ENCODE measurements around the gene GLIS1.

The GLIS1 gene

DNA sequence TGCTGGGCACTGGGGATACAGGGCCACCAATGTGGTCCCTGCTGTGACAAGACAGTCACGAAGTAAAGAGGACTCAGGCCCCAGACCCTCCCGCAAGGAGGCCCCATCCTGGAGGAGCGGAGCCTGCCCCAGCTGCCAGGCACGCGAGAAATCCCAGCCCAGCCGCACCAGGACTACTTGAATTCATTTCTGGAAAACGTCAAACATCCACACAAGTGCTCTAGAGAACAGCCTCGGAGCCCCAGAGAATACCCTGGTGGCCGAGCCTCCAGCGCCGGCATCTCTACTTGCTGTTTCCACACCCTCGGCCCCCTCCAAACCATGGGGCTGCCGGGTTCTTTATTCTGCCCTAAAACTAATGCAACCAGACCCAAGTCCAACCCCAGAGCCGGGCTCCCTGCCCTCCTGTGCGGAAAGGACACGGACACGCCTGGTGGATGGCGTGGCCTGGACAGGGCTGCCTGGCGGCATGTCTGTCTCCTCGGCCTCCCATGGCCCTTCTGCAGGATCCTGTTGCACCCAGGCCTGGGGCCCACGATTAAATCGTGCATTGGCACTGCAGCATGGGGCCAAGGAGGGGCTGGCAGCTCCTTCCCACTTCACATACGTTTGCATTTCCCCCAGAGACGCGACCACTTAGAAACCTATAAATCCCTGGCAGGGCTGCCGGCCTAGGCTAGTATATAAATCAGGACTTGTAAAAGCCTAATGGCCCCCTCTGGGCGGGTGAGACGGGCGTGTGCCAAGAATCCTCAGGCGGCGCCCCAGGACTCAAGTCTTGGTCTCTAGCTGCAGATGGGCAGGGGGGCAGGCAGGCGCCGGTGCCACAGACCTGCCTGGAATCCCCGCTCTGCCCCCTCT, 238.5 kb downstream of the GLIS1 start:
- no peak for DNase-seq

DNA sequence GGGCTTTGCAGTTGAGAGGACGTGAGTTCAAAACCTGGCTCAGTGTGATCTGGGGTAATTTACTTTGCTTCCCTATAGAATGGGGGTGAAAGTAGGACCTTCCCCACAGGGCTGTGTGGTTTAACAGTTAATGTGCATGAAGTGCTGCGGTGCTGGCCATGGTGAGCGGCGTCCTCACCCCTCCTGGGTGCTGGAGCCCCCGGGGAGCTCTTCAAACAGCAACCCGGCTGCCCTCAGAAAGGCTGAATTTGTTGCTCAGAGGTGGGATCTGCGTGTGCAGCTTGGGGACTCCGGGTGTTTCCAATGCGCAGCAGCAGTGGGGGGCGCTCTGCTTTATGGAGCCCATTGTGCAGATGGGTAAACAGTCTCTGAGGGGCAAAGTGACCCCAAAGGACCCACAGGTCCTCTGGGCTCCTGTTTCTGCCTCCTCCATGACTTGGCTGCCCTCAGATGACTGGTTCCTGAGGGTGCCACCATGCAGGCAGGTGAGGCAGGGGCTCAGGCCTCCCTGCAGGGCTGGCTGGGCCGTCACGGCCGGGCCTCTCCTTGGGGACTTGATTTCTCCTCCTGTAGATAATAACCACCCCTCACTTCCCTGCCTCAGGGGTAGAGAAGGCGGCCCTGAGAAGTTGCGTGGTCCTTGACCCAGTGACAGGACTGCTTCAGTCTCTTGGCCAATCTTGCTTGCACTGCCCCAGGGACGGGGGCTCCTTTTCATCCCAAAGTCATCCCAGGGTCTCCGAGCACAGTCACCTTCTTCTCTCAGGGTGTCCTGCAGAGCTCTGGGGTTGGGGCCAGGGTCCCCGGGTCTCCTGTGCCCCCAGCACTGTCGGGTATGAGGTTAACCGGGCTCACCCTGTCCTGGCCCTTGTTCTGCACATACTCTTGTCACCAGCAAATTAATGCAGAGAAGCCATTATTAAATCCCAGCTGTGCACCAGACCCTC, 239.4 kb downstream of the GLIS1 start:
- no peak for DNase-seq

DNA sequence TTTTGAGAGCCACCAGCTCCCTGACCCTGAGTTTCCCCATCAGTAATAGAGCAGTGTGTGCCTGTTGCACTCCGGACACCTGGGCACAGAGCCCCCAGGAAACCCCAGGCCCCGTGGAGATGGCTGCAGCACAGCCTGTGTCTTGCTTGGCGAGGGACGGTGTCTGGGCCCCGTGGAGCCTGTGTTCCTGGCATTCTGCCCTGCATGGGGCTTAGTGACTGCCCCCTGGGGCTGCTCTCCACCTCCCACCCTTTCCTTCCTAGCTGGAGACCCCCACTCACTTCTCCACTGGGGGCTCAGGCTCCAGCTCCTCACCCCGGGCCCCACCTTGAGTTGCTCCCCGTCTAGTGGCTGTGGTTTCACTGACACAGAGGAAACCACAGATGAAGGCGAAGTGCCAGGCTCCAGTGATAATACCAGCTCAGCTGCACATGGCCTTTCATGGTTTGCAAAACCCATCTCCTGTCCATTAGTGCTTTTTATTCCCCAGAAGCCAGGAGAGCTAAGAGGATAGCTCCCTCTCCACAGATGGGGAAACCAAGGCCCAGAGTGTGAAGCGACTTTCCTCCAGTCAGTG, 240.3 kb downstream of the GLIS1 start:
- no peak for DNase-seq

DNA sequence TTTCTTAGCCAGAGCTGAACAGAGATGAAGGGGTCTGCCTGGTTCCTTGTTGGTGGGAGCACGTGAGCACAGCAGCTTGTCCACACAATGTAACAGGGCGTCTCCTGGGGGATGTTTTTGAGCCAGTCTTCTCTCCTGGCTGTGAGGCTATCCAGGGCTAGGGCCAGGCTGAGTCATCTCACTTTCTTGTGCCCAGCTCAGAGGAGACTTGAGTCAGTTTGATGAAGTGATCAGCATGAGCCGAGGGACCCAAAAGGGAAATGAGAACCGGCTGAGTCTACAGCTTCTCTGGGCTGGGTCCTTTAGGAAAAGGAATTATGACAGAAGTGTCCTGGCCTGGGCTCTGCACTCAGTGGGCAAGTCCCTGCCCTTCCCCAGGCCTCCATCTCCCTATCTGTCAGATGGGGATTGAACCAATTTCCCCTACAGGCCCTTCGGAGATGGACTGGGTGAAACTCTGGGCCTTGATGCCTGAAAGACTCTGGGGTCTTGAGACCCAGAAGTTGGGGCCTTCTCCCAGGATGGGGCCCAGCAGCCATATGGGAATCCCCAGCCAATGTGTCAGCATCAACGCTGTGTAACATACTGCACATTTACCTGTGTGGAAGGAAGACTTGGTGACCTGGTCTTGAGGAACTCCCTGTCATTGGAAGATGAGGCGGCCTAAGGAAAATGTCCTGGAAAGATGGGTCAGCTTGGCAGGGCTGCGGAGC, 243.2 kb downstream of the GLIS1 start:
- no peak for DNase-seq

- no peak for DNase-seq
Observed at GRCh38 chr1:53490351-53490750, 248.6 kb downstream of the GLIS1 start.

GRCh38 chr1:53486395-53487026, 252.5 kb downstream of the GLIS1 start:
- no peak for DNase-seq

GRCh38 chr1:53485478-53486394, 253.2 kb downstream of the GLIS1 start:
- DNase-seq = peak in 5 of 6 experiments; percentile 5 to 42 (median 14)

DNA sequence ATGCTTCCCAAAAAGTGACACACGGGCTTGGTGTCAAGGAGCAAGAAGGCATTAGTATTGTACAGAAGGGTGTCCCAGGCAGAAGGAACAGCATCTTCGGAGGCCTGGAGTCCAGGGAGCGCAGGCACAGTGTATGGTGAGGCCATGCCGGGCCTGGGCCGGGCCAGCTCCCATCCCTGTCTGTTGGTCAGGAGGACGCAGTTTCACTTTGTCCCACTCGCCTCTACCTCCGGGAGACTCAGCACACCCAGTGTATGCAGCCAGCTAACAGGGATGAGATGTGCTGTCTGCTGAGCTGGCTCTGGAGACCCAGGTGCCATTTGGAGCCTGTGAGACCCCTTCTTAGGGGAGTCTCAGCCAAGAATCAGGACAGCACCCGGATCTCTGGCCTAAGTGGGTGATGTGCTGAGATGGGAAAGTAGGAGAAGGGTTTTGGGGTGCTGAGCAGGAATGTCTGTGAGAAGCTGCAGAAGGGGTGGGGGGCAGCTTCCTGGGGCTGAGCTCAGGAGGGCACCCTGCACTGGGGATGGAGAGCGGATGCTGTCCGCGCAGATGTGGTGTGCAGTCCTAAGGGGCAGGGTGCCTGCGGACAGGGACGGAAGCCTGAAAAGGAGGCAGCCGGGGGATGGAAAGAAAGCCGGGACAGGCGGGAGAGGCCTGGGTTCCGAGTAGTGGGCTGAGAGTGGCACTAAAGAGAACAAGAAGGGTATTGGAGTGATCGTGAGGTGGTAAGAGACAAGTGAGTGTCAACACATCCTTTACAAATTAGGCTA, 254.1 kb downstream of the GLIS1 start:
- DNase-seq = no peak

DNA sequence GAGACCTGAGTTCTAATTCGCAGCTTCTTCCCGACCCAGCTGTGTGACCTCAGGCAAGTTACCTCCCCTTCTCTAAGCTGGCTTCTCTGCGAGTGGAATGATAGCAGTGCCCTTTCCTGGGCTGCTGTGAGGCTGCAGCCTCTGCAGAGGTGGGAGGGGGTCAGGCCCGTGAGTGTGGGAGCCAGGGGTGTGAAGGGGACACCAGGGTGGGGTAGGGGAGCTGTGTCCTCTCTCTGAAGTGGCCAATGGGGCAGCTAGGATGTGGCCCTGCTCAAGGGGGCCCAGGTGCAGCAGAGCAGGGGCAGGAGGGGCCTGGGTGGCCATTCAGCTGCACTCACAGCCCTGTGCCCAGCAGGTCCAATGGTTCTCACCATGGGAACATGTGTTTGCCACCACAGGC, 255.3 kb downstream of the GLIS1 start:
- no peak for DNase-seq

- no peak for DNase-seq
Observed at GRCh38 chr1:53483170-53483569, 255.8 kb downstream of the GLIS1 start.

GRCh38 chr1:53482441-53483153, 256.4 kb downstream of the GLIS1 start:
- DNase-seq = no peak

DNA sequence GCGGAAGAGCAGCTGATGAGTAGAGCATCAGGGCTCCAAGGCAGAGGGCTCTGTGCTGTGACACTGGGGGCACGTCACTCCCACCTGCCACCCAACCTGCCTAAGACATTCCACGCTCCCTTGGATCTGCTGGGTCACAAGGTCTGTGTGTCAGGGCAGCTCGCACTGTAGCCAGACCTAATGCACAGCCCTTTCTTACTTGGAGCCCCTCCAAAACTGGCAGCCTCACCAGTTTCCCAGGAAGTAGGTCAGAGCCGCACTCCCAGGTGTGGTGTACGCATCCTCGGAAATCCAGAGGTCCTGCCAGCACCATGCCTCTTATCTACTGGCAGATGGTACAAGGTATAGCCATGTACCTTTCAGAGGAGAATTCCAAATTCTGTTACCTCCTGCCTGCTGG, 257.5 kb downstream of the GLIS1 start:
- no peak for DNase-seq

DNA sequence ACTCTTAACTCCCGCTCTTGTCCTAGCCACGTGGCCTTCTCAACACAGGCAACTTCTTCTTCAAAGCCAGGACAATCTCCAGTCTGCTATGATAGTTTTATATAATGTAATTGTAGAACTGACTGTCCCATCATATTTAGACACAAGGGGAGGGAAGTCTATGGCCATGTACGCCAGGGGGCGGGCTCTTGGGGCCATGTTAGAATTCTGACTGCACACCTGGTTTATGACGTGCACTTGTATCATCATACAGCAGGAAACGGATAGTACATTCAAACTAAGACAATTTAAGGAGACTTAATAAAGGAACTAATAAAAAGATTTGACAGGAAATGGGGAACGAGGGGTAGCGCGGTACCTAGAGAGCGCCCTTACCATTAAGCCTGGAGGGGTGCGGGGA, 258.3 kb downstream of the GLIS1 start:
- DNase-seq = no peak

GRCh38 chr1:53478502-53478818, 260.5 kb downstream of the GLIS1 start:
- no peak for DNase-seq

GRCh38 chr1:53477651-53478501, 261.1 kb downstream of the GLIS1 start:
- DNase-seq = no peak

- no peak for DNase-seq
Observed at GRCh38 chr1:53476579-53476978, 262.4 kb downstream of the GLIS1 start.

GRCh38 chr1:53475664-53476063, 263.3 kb downstream of the GLIS1 start:
- DNase-seq = no peak

DNA sequence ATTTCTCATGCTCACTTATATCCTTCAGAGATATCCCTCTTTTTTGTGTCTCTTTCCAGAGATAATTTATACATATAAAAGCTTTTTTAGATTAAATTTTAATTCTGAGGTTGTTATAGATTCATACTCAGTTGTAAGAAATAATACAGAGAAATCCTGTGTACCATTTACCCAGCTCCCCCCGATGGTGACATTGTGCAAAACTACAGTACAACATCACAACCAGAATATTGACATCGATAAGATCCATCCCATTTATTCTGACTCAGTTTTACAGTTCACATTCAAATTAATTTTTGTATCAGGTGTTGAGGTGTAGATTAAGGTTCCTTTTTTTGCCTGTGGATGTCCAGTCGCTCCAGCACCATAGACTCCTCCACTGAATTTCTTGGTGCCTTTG, 265.5 kb downstream of the GLIS1 start:
- no peak for DNase-seq

DNA sequence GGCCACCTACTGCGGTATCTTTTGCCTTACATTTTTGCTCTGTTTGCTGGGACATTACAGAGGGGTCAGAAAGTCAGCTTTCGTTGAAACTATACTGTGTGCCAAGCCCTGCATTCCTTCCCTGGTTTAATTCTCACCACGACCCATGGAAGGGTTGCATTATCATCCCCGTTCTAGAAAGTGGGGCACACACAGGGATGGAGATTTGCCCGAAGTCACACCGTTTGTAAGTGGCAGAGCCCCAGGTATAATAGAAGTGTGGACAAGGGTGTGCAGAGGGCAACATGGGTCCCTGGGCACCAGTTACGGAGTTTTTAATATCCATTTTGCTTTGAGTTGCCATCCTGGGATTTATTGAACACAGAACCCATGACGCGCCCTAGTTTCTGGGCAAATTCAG, 268.0 kb downstream of the GLIS1 start:
- DNase-seq = no peak
